Limb (tissue), 2 donors: ENCODE data around the gene HPCA.
A peak's percentile ranks its signal among the peaks of the same experiment; 100 is the strongest.

Experiments
- DNase-seq, 2 donors: peaks; one replicate each; pipeline ENCODE4 v3.0.0-alpha.2; 2016; ENCODE audit errors: extremely low spot score in 2 of 2

HPCA gene

DNA sequence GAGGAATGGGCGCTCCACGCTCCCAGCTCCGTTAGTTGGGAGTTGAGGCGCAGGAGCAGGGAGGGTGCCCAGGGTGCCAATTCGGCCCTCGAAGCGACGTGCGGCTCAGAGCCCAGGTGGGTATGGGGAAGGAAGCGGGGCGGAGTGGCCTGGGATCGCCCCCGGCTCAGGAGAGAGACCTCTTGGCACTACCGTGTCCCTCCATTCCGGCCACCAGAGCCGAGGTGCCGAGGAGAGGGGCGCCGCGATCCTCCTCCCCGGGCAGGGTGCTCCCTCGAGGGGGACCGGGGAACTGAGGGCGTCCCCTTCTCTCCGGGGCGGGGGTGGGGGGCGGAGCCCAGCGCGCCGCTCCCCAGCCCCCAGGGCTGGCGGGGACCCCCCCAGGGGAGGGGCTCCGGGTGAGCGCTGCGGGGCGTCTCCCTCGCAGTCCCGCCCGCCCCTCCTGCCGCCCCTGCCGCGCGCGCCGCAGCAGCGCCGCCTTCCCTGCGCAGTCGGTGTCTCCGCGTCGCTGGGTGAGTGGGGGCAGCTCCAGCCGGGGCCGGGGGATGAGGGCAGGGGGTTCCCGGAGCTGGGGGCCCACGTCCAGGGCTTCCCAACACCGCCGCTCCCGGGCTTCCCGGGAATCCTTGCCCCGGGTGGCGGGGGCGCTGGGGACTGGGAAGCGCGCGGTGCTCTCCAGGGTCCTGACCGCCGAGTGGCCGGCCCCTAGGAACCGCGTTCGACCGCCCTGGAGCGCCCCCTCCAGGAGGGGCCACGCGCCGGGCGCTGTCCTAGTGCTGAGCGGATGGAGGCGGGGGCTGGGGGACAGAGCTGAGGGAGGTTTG lies at the start of gene HPCA:
Gene HPCA, plus strand, starts transcription at position 488 of the 824 bp plus-strand sequence. CDS start 2,408 bp downstream, outside the sequence.
- peak; percentile 41 to 85 for DNase-seq

DNA sequence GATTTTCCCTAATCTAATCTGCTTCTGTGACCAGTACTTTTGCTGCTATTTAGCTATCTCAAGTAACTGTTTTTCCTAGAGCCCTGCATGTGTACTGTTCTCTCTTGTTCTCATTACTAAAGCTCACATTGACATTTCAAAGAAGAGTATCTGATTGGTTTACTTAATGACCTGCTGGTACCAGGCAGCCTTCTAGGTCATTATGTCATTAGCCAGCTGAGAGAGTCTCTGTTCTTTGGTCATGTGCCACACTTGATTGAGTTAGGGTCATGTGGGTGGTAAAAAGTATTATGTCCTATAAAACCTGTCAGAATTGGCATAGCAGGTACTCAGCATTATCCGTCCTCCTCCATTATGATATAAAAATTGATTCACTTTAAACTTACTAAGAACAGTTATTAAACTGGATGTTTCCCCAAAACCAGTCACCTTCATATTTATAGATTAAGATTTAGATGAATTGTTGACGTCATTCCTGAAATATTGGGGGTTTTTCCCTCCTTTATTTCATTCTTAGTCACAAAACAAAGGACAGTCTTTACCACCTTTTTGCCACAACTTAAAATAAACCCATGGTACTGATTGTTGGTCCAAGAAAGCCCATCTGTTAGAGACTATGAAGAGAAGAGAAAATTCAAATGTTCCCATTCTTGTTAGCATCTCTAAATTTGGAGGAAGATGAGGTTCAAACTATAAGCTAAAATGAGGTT lies 37.8 kb upstream of the HPCA start:
- no peak for DNase-seq

DNA sequence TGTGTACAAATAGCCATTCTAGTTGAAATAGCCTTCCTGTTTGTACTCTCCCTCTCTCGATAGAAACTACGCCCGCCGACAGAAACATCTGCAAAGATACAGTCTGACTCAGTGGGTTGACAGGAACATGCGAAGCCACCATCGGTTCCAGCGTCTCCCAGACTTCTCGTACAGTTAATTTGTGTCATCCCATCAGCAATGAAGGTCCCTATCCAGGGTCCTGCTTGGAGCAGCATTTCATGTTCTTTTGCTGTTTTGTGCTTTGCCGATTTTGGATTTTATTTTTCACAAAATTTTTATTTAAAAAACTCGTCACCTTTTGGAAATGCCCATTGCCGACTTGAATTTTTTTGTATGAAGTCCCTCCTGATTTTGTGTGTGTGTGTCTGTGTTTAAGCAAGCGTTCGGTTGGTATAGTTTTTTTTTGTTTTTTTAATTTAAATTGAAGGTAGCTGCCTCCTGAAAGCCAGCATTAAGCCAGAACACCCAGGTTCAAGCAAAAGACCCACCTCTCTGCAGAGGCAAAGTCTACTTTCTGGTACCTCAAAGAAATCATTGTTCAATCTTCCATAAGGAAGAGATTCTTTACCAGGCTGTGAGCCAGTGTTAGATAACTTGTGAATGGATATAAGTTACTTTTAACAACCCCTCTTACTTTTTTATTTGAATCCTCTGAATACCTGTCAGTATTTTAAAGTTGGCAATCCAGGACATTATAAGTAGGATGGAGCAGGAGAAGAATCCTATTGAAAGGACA lies 30.3 kb upstream of the HPCA start:
- no peak for DNase-seq

DNA sequence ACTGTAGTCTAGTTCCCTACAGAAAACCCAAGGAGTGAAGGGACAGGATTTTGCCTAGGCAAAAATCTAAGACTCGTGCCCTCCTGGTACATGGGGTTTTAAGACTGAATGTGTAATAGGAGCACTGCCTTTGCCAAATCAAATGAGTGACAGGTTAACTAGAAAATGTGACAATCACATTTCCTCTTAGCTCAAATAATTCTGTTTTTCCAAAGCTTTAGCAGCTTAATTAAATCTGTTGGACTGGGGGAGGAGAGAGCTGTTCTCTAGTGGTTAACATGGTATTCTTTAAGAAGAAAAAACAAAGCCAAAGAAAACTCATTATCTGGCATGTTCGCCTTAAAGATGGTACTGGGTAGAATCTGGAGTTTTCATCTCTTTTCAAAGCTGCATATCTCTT lies 28.2 kb upstream of the HPCA start:
- no peak for DNase-seq

DNA sequence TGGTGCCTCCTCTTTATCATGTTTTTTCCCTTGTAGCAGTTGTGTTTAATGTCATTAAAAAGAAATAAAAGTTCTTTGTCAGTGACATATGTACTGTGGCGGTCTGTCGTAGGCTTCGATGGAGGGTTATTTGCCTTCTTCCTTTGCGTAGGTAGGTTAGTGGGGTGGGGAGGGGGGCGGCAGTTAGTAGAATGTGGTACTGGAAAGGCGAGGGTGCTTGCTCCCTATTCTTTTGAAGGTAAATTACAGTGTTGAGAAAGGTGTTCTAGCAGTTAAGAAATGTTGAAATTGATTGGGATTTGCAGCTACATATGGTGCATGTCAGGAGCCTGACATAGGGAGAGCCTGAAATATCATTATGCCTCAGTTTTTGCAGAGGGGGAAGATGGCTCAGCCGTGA lies 27.5 kb upstream of the HPCA start:
- DNase-seq, result no peak

DNA sequence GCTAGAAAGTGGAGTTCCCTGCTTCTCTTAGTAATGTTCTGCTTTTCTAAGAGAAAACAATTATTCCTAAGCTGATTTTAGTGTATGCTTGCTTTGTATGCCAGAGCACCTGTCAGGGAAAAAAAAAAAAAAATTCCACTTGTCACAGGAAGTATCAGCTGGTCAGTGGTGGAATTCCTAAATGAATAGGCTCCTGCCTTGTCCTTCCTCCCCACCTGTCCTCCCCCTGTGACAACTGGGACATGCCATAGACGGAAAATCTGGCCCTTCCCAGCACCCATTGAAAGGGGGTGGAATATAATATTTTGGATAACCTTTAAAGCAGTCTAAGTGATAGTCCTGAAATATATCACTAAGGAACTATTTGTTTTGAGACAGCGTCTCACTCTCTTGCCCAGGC lies 26.4 kb upstream of the HPCA start:
- DNase-seq, result no peak

DNA sequence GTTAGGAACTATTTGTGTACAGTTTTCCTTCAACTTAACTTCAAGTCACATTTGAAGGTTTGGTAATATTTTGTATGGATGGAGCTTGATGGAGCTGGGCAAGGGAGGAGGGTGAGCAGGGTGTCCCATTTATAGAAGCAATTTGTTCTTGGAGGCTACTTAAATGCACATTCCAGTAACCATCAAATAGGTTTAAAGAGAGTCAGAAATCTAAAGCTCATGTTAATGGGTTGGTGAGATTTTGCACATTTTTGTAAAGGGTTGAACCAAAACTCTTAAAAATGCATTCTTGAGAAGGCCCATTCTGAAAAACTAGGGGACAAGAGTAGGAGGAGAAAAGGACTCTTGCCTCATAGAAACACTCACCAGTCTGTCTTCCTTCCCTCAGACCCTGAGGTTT lies 25.7 kb upstream of the HPCA start:
- no peak for DNase-seq

DNA sequence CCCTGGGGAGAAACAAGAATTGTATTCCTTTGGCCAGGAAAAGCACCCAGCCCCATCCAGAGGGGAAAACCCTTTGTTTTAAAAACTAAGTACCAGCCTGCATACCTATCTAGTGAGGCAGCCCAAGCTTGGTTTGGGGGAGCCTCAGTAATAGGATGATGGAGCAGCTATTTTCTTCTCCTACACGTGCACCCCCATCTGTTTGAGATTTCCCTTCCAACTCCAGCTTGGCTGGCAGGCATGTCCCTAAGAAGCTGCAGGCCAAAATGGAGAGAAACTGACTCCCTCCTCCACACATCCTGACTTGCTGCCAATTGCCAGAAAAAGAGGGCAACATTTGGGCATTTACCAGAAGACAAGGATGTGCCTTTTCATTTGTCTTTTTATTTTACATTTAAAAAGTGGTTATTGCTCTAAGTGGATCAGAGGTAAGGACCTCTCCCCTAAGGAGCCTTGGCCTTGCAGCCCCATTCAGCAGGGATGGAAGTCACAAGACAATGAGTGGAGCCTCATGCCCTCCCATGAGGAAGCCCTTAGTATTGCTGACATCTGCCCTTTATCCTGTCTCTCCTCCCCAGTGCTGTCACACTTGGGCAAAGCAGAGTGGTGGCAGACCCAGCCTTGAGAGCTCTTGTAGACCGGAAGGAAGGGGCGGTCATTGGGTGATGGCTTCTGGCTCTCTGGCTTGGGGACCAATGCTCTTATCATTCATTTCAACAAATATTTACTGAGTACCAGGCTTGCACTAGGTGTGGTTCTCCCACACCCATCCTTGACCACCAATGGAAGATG lies 24.2 kb upstream of the HPCA start:
- no peak for DNase-seq

DNA sequence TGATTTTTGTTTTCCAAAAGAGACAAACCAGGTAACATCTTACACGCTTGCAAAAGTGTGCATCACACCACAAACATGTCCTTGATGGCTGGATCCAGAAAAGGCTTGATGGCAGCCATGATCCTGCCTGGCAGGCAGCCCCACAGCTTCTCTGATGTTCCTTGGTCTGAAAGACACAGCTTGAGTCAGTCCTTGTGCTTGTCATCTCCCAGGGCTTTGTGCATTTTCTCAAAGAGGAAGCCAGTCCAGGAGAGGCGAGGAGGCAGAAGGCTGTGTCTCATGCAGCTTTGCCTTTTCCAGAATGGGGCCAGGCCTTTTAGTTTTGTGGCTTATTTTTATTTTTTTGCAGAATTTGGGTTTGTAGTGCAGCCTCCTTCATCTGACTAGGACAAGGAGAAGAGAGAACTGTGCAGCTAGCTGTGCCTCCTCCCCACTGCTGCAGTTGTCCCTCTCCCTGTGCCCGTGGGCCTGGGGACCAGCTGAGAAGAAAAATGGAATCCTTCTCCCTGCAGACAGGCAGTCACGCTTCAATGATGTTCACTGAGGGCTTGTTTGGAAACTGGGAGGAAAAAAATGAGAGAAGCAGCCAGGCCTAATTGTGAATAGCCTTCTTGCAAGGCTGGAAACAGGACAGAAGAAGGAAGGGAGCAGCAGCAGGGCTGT lies 22.9 kb upstream of the HPCA start:
- DNase-seq, result no peak

DNA sequence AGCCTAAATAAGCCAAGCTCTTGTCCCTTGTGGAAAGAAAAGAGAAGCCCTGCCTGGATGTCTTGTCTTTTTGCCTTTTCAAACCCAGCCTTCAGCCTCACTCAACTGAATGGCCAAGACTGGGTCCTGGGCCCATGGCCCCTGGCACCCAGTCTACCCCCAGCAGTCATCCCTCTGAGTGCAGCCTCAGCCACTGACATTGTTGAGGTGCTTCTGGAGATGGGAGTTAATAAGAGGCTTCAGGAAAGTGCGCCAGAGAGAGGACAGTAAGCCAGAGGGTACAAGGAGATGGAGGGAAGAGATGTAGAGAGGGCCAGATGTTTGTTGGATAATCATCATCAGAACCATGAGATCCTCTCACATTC lies 22.4 kb upstream of the HPCA start:
- DNase-seq, result no peak

DNA sequence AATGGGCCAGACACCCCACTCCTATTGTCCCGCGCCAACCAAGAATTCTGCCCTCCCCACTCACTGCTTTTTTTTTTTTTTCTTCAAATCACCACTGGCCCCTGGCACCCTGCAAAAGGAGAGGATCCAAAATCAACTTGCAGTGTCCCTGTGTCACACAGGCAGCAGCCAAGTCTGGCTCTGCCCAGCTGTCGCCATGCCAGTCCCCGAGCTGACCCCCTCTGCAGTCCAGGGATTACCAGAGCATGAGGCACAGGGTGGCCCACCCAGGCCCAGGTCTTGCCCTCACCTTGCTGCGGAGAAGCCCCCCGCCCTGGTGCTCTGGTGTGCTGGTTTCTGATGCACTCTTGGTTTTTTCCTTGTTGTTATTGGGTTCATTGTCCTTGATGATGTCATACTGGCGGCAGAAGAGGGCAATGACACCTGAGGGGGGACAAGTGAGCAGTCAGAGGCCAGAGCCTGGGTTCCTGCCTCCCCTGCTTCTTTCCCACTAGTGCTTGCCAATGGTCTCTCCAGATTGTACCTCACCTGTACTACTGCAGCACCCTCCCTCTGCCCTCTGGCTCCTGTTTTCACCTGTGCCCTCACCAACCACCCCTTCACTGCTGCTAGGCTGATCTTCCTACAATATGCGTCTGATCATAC lies 21.8 kb upstream of the HPCA start:
- no peak for DNase-seq

DNA sequence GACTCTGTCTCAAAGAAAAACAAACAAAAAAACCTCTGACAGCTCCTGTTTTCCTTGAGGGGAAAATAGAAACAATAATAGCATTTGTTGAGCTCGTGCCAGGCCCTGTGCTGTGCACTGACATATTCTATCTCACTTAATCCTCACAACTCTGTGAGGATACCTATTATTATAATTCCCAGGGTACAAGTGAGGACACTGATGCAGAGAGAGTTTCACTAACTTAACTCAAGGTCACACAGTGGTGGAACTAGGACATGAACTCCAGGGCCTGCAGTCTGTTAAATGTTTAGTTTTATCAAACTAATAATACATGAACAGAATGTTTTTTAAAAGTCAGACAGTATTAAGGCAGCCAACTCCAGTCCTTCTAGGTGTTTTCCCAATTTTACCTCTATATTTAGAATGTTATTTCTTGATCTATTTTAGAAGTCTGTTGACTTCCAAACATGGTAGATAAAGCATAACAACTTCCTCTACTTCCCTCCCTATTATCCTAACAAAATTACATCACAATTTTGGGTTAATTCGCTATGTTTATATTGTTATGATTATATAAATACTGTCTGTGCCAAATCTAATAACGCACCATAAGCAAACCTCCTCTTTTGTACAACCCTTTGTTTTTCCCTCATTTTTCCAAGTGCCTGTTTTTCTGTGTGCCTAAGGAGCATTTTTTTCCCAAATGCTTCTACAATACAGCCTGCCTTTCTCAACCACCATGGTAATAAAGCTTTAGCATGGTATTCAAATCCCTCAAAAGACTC lies 20.5 kb upstream of the HPCA start:
- DNase-seq, result no peak

DNA sequence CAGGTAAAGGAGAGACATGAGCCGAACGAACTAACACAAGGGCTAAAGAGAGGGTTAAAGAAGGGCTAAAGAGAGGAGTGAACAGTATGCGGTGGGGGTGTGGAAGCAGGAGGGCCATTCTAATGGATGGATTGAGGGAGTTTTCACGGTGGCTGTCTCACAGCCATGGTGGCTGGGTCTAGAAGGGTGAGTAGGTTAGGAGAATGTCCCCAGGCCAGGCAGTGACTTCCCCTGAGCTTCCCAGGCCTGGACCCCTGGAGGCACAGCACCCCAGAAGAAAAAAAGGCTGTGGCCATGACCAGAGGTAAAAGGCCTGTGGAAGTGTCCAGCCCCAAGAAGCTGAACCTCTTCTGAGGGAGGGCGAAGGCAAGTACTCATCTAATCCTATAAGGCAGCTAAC lies 19.1 kb upstream of the HPCA start:
- DNase-seq, result no peak

DNA sequence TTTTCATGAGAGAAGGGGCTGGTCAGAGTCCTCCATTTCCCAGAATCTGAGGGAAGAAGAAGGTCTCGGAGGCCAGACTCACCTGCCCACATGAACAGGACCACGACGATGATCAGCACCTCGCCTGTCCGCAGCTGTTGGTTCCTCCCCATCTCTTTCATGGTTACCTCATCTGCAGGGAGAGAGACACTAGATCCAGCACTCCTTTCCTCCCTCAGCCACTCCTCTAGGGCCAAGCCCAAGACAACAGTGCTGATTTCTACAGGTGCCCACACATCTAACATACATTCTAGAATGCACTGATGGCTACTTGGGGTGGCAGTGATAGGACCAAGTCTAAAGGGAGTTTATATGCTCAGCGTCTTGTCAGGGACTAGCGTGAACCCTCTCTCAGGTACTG lies 18.6 kb upstream of the HPCA start:
- no peak for DNase-seq

DNA sequence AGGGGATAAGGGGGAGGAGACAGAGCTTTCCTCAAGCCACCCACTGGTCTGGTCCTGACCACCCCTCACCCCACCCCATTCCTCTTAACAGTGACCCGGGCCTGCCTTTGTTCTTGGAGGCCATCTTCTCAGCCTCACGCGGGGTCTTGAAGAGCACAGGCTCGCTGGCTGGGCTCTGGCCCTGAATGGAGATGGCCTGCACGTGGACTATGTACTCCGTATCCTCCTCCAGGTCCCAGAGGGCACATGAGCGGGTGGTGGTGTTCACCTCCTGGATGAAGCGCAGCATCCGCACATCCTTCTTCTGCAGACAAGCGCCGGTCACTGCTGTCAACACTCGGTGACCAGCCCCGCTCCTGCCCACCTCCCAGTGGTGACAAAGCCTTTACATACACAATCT lies 18.2 kb upstream of the HPCA start:
- no peak for DNase-seq

DNA sequence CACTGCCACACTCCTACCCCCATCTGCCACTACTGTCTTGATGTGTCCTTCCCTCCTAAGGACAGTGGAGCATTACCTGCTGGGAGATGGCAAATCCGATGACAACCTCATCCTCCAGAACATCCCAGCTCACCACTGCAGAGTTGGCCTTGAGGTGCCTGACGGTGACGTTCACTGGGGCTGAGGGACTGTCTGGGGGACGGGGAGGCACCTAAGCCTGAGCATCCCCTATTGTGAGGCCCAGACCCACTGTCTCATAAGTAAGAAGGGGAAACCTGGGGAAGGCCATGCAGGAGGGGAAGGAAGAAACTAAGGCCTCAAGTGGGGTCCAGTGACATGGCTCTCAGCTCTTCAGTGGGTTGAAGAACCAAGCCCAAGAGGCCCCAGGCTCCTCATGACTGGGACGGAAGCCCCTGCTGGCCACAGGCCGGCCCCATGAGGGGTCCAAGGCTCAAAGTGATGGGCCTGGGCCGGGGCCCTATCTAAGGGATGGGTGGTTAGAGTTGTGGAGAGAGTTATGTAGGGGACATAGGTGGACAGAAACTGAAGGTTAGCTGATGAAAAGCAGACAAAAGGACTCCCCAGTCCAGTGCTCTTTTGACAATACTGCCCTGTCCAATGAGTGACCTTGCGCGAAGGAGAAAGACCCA lies 17.4 kb upstream of the HPCA start:
- DNase-seq, result no peak

DNA sequence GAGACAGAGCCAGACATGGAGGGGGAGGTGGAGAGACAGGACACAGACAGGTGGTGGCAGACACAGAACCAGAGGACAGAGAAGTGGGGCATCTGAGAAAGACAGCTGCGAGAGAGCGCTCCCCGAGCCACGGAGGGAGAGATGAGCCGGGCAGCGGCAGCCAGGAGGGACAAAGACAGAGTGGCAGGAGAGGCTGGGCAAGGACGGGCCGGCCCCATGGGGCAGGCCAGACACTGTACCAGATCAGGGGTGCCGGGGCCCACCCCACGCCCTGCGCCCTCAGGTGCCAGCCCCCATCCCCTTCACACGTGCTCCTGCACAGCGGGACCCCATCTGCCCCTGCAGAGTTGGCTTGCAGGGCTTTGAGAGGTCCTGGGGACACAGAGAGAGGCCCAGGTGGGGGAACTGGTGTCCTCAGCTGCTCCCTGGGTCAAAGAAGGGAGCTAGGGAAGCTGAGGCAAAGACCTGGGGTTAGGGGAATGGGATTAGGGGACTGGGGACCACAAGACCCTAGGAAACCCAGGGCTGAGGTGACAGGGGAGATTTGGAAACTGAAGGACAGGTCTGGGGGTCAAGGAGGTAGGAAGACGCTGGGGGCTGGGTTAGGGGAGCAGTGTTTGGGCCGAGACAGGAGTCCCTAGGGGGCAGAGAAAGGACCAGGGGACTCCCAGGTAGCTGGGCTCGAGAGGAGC lies 16.2 kb upstream of the HPCA start:
- no peak for DNase-seq

DNA sequence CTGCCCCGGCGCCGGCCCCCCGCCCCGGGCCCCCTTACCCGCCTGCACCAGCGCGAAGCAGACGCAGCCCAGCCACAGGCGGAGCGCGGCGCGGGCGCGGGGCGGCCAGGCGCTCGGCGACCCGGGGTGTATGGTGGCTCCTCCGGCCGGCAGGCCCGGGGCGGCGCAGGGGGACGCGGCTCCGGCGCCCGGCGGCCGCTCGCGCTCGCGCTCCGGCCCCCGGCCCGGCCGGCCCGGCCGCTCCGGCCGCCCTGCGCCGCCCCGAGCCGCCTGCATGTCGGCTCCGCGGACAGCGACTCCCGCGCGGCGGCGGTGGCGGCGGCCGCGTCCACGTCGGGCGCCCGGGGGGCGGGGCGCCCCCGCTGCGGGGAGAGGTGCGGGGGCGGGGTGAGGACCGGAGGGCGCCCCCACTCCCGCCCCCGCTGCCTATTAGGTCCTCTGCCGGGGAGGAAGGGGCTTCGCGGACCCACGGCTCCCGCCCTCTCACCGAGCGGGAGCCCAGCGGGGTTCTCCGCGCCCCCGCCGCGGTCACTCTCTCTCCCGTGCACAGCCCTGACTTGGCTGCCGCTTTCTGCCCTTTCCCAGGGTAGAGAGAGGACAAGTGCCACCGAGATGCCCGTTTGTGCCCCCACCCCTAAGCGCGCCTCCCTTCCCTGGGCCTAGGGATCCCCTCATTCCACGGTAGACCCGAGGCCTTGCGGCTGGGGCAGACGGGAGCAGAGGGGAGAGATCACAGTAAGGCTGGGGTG lies 15.5 kb upstream of the HPCA start, which contains the start of gene FNDC5:
Gene FNDC5, minus strand, starts transcription at position 298 of the 749 bp plus-strand sequence.
- DNase-seq, result peak; percentile 39 to 81
